PFSK-1 (cell line): ENCODE results near the gene AKAP6.

ENCODE experiments used
- FOXP2 ChIP-seq: optimal IDR thresholded peaks from 2 replicates; pipeline ENCODE3; 2011; ENCODE audit warnings: borderline replicate concordance, control low read depth, inconsistent platforms; ENCODE audit not compliant: insufficient read depth; ENCODE audit errors: extremely low read length, extremely low read depth
- REST ChIP-seq, 2 experiments: IDR thresholded peaks; 2 replicates each; pipeline versions ENCODE4 v1.6.1 to v1.8.0; 2011 to 2012; ENCODE audit warnings: low read depth in 2 of 2, low read length in 2 of 2, control low read depth in 1 of 2, inconsistent platforms in 1 of 2, mild to moderate bottlenecking in 1 of 2, moderate library complexity in 1 of 2; ENCODE audit not compliant: insufficient read depth in 1 of 2

DNA sequence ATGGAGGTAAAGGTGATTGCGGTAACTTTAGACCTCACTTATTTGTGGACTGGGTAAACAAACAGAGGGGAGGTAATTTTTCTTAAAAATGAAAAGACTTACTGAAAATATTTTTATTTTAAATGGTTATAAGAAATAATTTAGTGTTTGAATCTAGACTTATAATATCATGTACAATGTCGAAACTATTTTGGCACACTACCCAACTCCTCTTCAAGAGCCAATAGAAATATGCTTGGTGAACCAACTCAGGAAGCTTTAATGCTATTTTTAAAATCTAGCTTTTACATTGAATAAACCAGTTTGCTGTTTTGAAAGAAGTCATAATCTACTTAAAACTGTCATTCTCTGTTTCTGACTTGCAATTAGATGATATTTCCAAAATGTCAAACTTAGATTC lies 433.8 kb downstream of the AKAP6 start:
- TF ChIP-seq REST (IDR thresholded peaks at IDR 0.05; ENCODE audit: insufficient read depth in 1 of 2, low read depth in 2 of 2, low read length in 2 of 2), result no peak
- no peak for TF ChIP-seq FOXP2
